NCI-H69 (cell line): Measurements from ENCODE around the gene PLIN4.

ENCODE experiments used
- DNase-seq: peaks from one replicate; lab custom pipeline; 2025; lab: John Stamatoyannopoulos, UW

Gene PLIN4

GRCh38 chr19:4506449-4507149, 11.7 kb downstream of the PLIN4 start:
- DNase-seq = no peak

GRCh38 chr19:4505570-4506448, 12.5 kb downstream of the PLIN4 start:
- DNase-seq = no peak

GRCh38 chr19:4504891-4505569, 13.3 kb downstream of the PLIN4 start:
- no peak for DNase-seq

GRCh38 chr19:4504297-4504701, 14.0 kb downstream of the PLIN4 start:
- no peak for DNase-seq

- no peak for DNase-seq
Observed at GRCh38 chr19:4503825-4504170, 14.5 kb downstream of the PLIN4 start.

- DNase-seq = peak; percentile 23
Observed at GRCh38 chr19:4503132-4503824, 15.0 kb downstream of the PLIN4 start.

- DNase-seq = no peak
Observed at GRCh38 chr19:4502282-4503131, 15.8 kb downstream of the PLIN4 start.

DNA sequence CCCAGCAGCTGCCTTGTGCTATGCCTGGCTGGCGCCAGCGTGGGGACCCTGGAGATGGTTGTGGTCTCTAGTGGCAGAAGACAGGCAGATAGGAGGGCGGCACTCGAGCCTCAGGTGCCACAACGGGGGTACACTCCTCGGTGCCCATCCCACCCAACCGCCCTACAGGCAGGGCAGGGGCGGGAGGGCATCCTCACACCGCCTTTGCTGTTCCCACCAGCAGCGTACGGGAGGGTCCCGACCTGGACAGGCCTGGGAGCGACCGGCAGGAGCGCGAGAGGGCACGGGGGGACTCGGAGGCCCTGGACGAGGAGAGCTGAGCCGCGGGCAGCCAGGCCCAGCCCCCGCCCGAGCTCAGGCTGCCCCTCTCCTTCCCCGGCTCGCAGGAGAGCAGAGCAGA, 16.6 kb downstream of the PLIN4 start:
- DNase-seq = no peak

GRCh38 chr19:4500841-4501591, 17.3 kb downstream of the PLIN4 start:
- DNase-seq = no peak

GRCh38 chr19:4499855-4500254, 18.4 kb downstream of the PLIN4 start:
- no peak for DNase-seq

DNA sequence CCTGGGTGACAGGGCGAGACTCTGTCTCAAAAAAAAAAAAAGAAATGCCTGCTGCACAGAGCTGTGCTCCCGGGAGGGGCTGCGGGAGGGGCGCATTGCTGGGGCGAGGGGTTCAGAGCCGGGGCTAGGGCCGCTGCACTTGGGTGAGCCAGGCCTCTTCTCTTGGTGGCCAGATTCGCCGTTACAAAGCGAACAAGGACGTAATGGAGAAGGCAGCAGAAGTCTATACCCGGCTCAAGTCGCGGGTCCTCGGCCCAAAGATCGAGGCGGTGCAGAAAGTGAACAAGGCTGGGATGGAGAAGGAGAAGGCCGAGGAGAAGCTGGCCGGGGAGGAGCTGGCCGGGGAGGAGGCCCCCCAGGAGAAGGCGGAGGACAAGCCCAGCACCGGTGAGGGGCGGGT, 19.0 kb downstream of the PLIN4 start:
- DNase-seq = no peak

DNA sequence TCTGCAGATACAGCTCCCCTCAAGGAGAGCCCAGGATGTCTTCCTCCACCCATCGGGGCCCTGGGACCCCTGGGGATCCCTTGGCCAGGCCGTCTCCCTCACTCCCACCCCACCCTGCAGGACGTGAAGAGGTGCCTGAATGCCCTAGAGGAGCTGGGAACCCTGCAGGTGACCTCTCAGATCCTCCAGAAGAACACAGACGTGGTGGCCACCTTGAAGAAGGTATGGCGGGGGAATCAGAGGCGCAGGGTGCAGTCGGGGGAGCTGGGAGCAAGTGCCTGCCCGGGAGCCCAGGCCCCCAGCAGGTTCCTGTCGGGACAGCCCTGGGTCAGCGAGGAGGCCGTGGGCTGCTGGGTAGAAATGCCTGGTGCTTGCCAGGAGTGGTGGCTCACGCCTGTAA, 19.6 kb downstream of the PLIN4 start:
- no peak for DNase-seq

DNA sequence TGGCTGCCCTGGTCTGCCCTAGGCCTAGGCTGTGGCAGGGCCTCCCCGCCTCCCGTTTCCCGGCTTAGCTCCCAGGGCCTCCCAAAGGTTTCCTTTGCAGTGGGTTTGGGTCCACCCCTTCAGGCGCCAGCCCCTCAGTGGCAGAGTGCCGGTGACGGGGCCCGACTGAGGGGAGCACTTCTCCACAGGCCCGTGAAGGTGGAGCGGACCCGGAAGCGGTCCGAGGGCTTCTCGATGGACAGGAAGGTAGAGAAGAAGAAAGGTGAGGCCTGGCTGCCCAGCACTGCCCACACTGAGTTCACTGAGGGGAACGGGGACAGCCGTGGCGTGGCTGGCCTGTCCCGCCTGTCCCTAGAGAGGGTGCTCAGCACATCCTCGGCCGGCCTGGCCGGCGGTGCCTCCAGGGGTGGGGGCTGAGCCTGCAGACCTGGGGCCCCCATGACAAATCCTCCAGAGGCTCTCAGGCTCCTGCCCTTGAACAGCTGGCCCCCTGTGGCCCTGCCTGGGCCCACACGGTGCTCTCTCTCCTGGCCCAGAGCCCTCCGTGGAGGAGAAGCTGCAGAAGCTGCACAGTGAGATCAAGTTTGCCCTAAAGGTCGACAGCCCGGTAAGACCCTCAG, 20.4 kb downstream of the PLIN4 start:
- DNase-seq = no peak

- DNase-seq = no peak
Observed at GRCh38 chr19:4496304-4496703, 22.0 kb downstream of the PLIN4 start.

DNA sequence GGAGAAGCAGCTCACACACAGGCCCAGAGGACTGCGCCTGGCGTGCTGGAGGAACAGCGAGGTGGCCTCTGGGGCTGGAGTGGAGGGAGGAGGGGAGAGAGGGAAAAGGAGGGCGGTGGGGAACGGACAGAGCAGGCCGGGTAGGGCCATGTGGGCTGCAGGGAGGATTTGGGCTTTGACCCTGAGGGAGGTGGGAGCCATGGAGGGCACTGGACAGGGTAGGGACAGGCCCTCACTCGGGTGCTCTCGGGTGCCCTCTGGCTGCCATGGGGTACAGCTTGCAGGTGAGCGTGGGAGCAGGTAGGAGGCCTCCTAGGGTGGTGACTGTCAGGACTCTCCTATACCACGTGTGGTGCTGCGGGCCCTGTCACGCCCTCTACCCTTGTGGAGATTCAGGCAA, 22.8 kb downstream of the PLIN4 start:
- no peak for DNase-seq

DNA sequence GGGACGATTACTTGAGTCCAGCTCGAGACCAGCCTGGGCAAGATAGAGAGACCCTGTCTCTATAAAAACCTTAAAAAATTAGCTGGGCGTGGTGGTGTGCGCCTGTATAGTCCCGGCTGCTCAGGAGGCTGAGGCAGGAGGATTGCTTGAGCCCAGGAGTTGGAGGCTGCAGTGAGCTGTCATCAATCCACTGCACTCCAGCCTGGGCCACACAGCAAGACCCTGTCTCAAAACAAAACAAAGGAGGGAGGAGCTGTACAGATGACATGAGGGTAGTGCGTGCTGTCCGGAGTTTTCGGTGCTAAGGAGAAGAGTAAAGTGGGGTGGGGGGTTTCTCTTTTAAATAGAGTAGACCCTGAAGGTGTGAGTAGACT, 23.6 kb downstream of the PLIN4 start:
- DNase-seq = no peak

DNA sequence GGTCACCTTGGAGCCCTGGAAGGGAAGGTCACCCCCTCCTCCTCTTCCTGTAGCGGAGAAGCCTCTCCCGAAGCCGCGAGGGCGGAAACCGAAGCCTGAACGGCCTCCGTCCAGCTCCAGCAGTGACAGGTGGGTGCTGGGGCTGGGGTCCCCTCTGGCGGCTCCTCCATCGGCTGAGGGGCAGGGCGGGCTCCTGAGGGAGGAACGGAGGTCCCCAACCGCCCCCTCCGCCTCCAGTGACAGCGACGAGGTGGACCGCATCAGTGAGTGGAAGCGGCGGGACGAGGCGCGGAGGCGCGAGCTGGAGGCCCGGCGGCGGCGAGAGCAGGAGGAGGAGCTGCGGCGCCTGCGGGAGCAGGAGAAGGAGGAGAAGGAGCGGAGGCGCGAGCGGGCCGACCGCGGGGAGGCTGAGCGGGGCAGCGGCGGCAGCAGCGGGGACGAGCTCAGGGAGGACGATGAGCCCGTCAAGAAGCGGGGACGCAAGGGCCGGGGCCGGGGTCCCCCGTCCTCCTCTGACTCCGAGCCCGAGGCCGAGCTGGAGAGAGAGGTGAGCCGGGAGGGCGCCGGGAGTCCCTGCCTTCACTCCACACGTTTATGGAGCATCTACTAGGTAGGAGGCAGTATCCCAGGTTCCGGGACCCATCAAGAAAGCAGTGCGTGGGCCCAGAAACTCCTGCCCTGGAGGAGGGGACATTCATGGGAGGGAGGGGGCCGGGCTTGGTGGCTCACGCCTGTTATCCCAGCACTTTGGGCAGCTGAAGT, 24.2 kb downstream of the PLIN4 start:
- no peak for DNase-seq

GRCh38 chr19:4493104-4493928, 25.0 kb downstream of the PLIN4 start:
- no peak for DNase-seq
